GM12874 (cell line): Measurements from ENCODE around the gene OBSL1.

ENCODE experiments used
- CTCF ChIP-seq: IDR thresholded peaks from 2 replicates; pipeline ENCODE4 v1.5.1; 2011; ENCODE audit warnings: low read depth, mild to moderate bottlenecking, control low read depth, low read length, moderate library complexity; ENCODE audit not compliant: insufficient read depth

The OBSL1 gene

DNA sequence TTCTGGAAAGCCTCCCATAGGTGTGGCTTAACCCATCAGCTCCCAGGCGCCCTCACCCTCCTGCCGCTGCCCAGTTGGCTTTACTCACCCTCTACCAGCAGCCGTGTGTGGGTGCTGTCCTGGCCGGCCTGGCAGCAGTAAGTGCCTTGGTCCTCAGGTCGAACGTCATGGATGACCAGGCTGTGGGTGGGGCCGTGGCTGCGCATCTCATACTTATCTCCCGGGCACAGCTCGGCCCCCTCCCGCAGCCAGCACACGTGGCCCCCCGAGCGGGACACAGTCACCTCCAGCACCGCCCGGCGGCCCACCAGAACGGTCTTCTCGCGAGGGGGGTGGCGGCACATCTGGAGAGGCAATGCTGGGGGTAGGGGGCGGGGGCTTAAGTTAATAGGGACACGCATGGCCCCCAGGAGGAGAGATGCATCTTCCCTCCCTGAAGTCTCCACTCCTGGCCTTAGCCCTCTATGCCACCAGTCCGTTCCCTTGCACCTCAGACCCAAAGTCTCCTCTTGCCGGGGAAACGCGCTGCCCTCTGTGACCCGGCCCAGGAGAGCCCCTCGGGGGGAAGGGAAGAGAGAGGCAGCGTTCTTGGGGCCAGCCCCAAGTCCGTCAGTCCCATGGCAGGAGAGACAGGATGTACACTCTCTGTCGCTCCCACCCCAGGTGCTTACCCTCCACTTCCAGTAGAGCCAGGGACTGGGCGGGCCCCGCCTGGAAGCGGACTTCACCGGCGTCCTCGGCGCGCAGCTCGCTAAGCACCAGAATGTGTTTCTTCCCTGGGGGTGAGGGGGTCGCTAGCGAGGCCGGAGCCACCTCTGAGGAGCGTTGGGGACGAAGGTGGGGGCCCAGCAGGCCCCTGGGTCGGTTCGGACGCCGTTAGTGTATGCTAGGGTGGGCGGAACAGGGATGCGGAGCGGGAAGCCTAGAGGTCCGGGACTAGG is 19.6 kb downstream of the OBSL1 start:
- TF ChIP-seq CTCF = no peak

- no peak for TF ChIP-seq CTCF
Observed at GRCh38 chr2:219549619-219550018, 21.7 kb downstream of the OBSL1 start.

- no peak for TF ChIP-seq CTCF
Observed at GRCh38 chr2:219548990-219549389, 22.3 kb downstream of the OBSL1 start.

DNA sequence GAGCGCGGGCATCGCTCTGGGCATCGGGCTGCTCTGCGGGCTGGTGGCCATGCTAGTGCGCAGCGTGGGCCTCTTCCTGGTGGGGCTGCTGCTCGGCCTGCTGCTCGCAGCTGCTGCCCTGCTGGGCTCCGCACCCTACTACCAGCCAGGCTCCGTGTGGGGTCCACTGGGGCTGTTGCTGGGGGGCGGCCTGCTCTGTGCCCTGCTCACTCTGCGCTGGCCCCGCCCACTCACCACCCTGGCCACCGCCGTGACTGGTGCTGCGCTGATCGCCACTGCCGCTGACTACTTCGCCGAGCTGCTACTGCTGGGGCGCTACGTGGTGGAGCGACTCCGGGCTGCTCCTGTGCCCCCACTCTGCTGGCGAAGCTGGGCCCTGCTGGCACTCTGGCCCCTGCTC is 23.7 kb downstream of the OBSL1 start:
- no peak for TF ChIP-seq CTCF

GRCh38 chr2:219545943-219546352 is 25.4 kb downstream of the OBSL1 start:
- no peak for TF ChIP-seq CTCF

- no peak for TF ChIP-seq CTCF
Observed at GRCh38 chr2:219545295-219545942, 25.9 kb downstream of the OBSL1 start.

GRCh38 chr2:219544567-219544966 is 26.8 kb downstream of the OBSL1 start:
- TF ChIP-seq CTCF = no peak
